Nephron (organoid): ENCODE measurements around the gene P2RY6.
A peak's percentile ranks its signal among the peaks of the same experiment; 100 is the strongest.

Source experiments
- H3K27ac Mint-ChIP-seq, 3 experiments: 2 replicates each; pipeline ENCODE4 v1.8.0; 2020; ENCODE audit warnings: mixed read lengths in 3 of 3, mild to moderate bottlenecking in 2 of 3, moderate library complexity in 1 of 3
- H3K27me3 Mint-ChIP-seq: 2 replicates; pipeline ENCODE4 v1.8.0; 2021; ENCODE audit warnings: low read depth, mild to moderate bottlenecking, moderate library complexity, mixed read lengths
- H3K36me3 Mint-ChIP-seq: 2 replicates; pipeline ENCODE4 v1.8.0; 2020; ENCODE audit warnings: low read depth, mixed read lengths
- H3K4me1 Mint-ChIP-seq: 2 replicates; pipeline ENCODE4 v1.8.0; 2020; ENCODE audit warnings: mixed read lengths
- H3K4me3 Mint-ChIP-seq, 3 experiments: 2 replicates each; pipeline ENCODE4 v1.8.0; 2020; ENCODE audit warnings: mild to moderate bottlenecking in 3 of 3, mixed read lengths in 3 of 3, moderate library complexity in 2 of 3
- H3K9me3 Mint-ChIP-seq: 2 replicates; pipeline ENCODE4 v1.8.0; 2020; ENCODE audit warnings: mixed read lengths
- TF ChIP-seq, protein P1 (sequence below), 3 experiments: fragments of 200-600 bp; sonication (generic); IDR thresholded peaks; one replicate each; pipeline ENCODE4 v1.5.0; 2021; ENCODE audit warnings: antibody characterized with exemption in 3 of 3; ENCODE audit not compliant: unreplicated experiment in 3 of 3

Gene P2RY6

DNA sequence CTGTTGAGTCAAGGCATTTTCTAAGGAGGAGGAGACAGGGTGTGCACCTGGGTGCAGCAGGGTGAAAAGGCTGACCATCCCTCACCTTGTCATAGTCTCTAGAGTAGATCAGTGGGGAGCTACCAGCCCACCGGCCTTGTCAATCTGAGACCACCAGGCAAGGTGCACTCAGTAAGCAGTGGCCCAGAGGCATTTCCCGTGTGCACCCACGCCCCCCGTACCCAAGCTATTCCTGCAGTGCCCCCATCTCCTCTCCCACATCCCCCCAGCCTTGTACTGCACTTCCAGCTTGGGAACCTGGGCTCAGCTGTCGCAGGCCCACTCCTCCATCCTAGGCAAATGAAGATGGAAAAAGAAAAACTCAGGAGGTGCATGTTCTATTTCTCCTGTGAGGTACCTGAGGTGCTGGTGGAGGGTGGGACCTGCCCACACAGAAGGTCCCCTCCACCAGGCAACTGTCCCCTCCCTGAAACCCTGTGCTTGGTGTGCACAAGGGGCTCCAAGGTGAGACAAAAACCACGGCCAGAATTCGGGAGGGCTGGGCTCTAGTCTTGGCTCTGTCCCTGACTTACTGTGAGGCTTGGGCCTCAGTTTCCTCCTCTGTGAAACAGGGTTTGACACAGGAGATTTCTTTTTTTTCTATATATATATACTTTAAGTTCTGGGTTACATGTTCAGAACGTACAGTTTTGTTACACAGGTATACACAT is 45.7 kb upstream of the P2RY6 start:
- H3K36me3 Mint-ChIP-seq = no peaks in the 10 kb centered on the region
- H3K27ac Mint-ChIP-seq = no peak overlapping the region
- TF ChIP-seq, protein P1, sequence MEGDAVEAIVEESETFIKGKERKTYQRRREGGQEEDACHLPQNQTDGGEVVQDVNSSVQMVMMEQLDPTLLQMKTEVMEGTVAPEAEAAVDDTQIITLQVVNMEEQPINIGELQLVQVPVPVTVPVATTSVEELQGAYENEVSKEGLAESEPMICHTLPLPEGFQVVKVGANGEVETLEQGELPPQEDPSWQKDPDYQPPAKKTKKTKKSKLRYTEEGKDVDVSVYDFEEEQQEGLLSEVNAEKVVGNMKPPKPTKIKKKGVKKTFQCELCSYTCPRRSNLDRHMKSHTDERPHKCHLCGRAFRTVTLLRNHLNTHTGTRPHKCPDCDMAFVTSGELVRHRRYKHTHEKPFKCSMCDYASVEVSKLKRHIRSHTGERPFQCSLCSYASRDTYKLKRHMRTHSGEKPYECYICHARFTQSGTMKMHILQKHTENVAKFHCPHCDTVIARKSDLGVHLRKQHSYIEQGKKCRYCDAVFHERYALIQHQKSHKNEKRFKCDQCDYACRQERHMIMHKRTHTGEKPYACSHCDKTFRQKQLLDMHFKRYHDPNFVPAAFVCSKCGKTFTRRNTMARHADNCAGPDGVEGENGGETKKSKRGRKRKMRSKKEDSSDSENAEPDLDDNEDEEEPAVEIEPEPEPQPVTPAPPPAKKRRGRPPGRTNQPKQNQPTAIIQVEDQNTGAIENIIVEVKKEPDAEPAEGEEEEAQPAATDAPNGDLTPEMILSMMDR (IDR thresholded peaks at IDR 0.05; ENCODE audit: unreplicated experiment in 3 of 3) = no peak
- H3K4me1 Mint-ChIP-seq = peaks cover 11% of the 10 kb centered on the region
- no peaks in the 10 kb centered on the region for H3K9me3 Mint-ChIP-seq
- H3K4me3 Mint-ChIP-seq = no peak overlapping the region
- H3K27me3 Mint-ChIP-seq = peaks cover 41% of the 10 kb centered on the region

DNA sequence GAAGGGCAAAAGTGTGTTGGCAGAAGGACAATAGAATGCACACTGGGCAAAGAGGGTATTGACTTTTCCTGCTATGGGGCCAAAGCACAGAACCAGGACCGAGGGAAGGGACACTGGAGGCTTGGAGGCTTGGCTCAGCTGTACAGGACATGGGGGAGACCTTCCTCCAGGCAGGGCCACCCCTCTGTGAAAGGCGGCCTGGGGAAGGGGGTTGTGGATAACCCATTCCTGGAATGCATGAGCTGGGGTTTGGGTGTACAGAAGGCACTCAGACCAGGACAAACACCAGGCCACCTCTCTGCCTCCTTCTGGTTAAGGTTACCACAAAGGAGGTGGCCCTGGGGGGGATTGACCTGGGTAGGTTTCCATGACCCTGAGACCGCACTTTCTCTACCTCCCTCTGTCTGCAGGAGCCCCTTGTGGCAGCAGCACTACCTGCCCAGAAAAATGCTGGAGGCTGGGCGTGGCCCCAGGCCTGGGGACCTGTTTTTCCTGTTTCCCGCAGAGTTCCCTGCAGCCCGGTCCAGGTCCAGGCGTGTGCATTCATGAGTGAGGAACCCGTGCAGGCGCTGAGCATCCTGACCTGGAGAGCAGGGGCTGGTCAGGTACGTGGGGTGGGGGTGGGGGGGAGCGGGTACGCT is 44.4 kb upstream of the P2RY6 start:
- Mint-ChIP-seq H3K9me3 (no peaks in the 10 kb centered on the region), H3K27me3 (peaks cover 37% of the 10 kb centered on the region), H3K27ac (peak overlapping the region in 1 of 3 experiments; percentile 60), H3K4me3 (no peak overlapping the region), H3K36me3 (no peaks in the 10 kb centered on the region), H3K4me1 (peaks cover 11% of the 10 kb centered on the region)
- TF ChIP-seq, protein P1 (IDR thresholded peaks at IDR 0.05; ENCODE audit: unreplicated experiment in 3 of 3) = no peak

DNA sequence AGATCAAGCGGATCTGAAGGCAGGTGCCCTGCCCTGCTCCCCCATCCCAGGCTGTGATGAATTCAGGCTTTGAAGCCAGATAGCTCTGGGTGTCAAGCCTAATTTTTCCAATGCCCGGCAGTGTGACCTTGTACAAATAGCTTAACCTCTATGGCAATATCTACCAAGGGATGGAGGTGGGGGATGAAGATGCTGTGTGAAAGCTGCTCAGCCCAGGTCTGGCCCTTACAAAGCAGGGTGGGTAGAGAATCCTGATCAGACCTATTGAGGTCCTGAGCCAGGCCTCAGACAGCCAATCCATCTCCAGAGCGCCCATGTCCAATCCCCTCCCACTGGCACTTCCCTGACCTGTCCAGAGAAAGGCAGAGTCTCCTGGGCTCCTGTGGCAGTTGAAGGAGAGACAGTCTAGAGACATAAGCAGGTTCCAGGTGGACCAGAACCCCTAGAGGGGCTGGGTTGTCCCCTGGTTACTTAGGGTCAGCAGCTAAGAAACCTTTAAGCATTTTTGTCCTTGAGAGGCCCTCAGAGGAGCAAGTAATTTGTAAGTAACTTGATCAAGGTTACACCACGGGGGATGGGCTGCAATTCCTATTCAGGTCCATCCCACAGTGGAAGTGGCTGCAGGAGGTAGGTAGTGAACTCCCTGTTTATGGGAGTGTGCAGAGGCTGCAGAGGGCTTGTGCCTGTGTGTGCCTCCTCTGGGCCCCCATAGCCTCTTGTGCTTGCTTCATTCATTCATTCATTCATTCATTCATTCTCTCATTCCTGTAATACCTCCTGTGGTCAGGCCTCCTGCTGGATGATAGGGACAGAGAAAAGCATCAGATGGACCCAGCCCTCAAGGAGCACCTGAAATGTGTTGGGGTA is 43.6 kb upstream of the P2RY6 start:
- Mint-ChIP-seq H3K9me3 (no peaks in the 10 kb centered on the region), H3K27me3 (peaks cover 37% of the 10 kb centered on the region), H3K4me3 (no peak overlapping the region), H3K27ac (peak overlapping the region in 2 of 3 experiments; percentile 10 to 38), H3K36me3 (no peaks in the 10 kb centered on the region), H3K4me1 (peaks cover 11% of the 10 kb centered on the region)
- TF ChIP-seq, protein P1 (IDR thresholded peaks at IDR 0.05; ENCODE audit: unreplicated experiment in 3 of 3) = no peak

GRCh38 chr11:73229321-73229895 is 42.7 kb upstream of the P2RY6 start:
- peaks cover 30% of the 10 kb centered on the region for H3K27me3 Mint-ChIP-seq
- H3K4me3 Mint-ChIP-seq = no peak overlapping the region
- H3K36me3 Mint-ChIP-seq = no peaks in the 10 kb centered on the region
- no peaks in the 10 kb centered on the region for H3K9me3 Mint-ChIP-seq
- TF ChIP-seq, protein P1 (IDR thresholded peaks at IDR 0.05; ENCODE audit: unreplicated experiment in 3 of 3) = no peak
- H3K4me1 Mint-ChIP-seq = peaks cover 11% of the 10 kb centered on the region
- peak overlapping the region in 2 of 3 experiments; percentile 29 to 81 for H3K27ac Mint-ChIP-seq

- TF ChIP-seq, protein P1 (IDR thresholded peaks at IDR 0.05; ENCODE audit: unreplicated experiment in 3 of 3) = no peak
- Mint-ChIP-seq H3K4me3 (no peak overlapping the region), H3K27me3 (peaks cover 24% of the 10 kb centered on the region), H3K36me3 (no peaks in the 10 kb centered on the region), H3K9me3 (no peaks in the 10 kb centered on the region), H3K4me1 (peaks cover 11% of the 10 kb centered on the region), H3K27ac (peak overlapping the region in 2 of 3 experiments; percentile 29 to 81)
These were observed 42.0 kb upstream of the P2RY6 start for GRCh38 chr11:73229896-73230875.
